PC-3 (cell line): ENCODE results near the gene NCAPG2. TPM values are rescaled to one million over a fixed set of nuclear protein-coding genes. Genes with fewer than 3 reads are reported as not detected.

Experiments used
- ATAC-seq: fragments of 200-7000 bp; cut with Tn5 transposase; 2 replicates; pipeline ENCODE4 v1.9.1; 2020; ENCODE audit warnings: mild to moderate bottlenecking, moderate library complexity
- BruUV-seq: library from RNA; stranded (reverse); fragments of 400-500 nt; replicated peaks from 2 replicates; lab custom pipeline; 2021; lab: Mats Ljungman, UMichigan
- CTCF ChIA-PET: fragments of 300-600 bp; sonication (Branson Sonifier 250); formaldehyde crosslinking; loops from one replicate; lab custom pipeline; 2022; ENCODE audit warnings: antibody characterized with exemption; lab: Charles Lee
- POLR2A ChIA-PET: fragments of 300-600 bp; sonication (Branson Sonifier 250); formaldehyde crosslinking; loops from one replicate; lab custom pipeline; 2022; ENCODE audit warnings: antibody characterized with exemption; ENCODE audit not compliant: unreplicated experiment; lab: Charles Lee
- DNase-seq: peaks from one replicate; pipeline ENCODE4 v3.0.0-alpha.2; 2015
- H2AFZ ChIP-seq: fragments of 300-600 bp; sonication (generic); 2 replicates; pipeline ENCODE4 v1.6.0; 2016; ENCODE audit warnings: antibody characterized with exemption, low read length
- H3F3A ChIP-seq: fragments of 300-600 bp; sonication (generic); one replicate; pipeline ENCODE4 v1.6.0; 2017; ENCODE audit warnings: antibody characterized with exemption, low read length, control low read depth, mild to moderate bottlenecking; ENCODE audit not compliant: unreplicated experiment
- H3K27ac ChIP-seq: fragments of 300-600 bp; sonication (generic); 2 replicates; pipeline ENCODE4 v1.5.1; 2016; ENCODE audit warnings: mild to moderate bottlenecking, low read length
- H3K27me3 ChIP-seq: fragments of 300-600 bp; sonication (generic); 2 replicates; pipeline ENCODE4 v1.6.1; 2016; ENCODE audit warnings: low read length, mixed read lengths
- H3K36me3 ChIP-seq: fragments of 300-600 bp; sonication (generic); 2 replicates; pipeline ENCODE4 v1.6.1; 2016; ENCODE audit warnings: low read depth, mixed run types, low read length, mixed read lengths
- H3K4me1 ChIP-seq: fragments of 300-600 bp; sonication (generic); 2 replicates; pipeline ENCODE4 v1.5.1; 2016; ENCODE audit warnings: low read length; ENCODE audit not compliant: insufficient read depth
- H3K4me2 ChIP-seq: fragments of 300-600 bp; sonication (generic); 2 replicates; pipeline ENCODE4 v1.6.0; 2016; ENCODE audit warnings: low read length
- H3K4me3 ChIP-seq: fragments of 300-600 bp; sonication (generic); 2 replicates; pipeline ENCODE4 v1.5.1; 2016; ENCODE audit warnings: mild to moderate bottlenecking, low read length, mixed read lengths
- H3K79me2 ChIP-seq: fragments of 300-600 bp; sonication (generic); 2 replicates; pipeline ENCODE4 v1.6.1; 2017; ENCODE audit warnings: low read length, mixed read lengths
- H3K9ac ChIP-seq: fragments of 300-600 bp; sonication (generic); 2 replicates; pipeline ENCODE4 v1.6.0; 2016; ENCODE audit warnings: mild to moderate bottlenecking, low read length
- H3K9me2 ChIP-seq: fragments of 300-600 bp; sonication (generic); replicated peaks from 2 replicates; pipeline ENCODE4 v1.6.1; 2016; ENCODE audit warnings: mixed run types, low read length, mixed read lengths
- H3K9me3 ChIP-seq: fragments of 300-600 bp; sonication (generic); 2 replicates; pipeline ENCODE4 v1.6.1; 2016; ENCODE audit warnings: low read length, mixed read lengths
- H4K20me1 ChIP-seq: fragments of 300-600 bp; sonication (generic); 2 replicates; pipeline ENCODE4 v1.6.1; 2016; ENCODE audit warnings: low read length, mixed read lengths
- EZH2 ChIP-seq: fragments of 300-600 bp; sonication (generic); IDR thresholded peaks from one replicate; pipeline ENCODE4 v1.6.1; 2017; ENCODE audit warnings: antibody characterized with exemption, mild to moderate bottlenecking, low read length; ENCODE audit not compliant: unreplicated experiment
- EZH2phosphoT487 ChIP-seq: fragments of 300-600 bp; sonication (generic); IDR thresholded peaks from 2 replicates; pipeline ENCODE4 v1.6.1; 2018; ENCODE audit warnings: mild to moderate bottlenecking, antibody characterized with exemption, low read length, borderline replicate concordance
- intact Hi-C: fragments of 100-400 bp; cut with micrococcal nuclease; formaldehyde crosslinking; loops from 2 replicates; pipeline ENCODE4 v1.9.0; 2023
- total RNA-seq: library from RNA; depleted of rRNA; stranded (reverse); fragments of >200 nt; gene quantifications from 2 replicates; pipeline ENCODE4 v1.2.3, GENCODE V29; 2014
- TF ChIP-seq, protein P1 (sequence below): fragments of 300-600 bp; sonication (generic); conservative IDR thresholded peaks from 2 replicates; pipeline ENCODE4 v1.5.1; 2017; ENCODE audit warnings: antibody characterized with exemption, low read depth, mild to moderate bottlenecking, low read length

Gene NCAPG2
- total RNA-seq, 1 experiment from 2014 or later = 49.2 TPM

GRCh38 chr7:158751751-158752150 lies 47.1 kb upstream of the NCAPG2 start:
- Histone ChIP-seq H2AFZ (no peak overlapping the region), H4K20me1 (no peaks in the 10 kb centered on the region), H3K9me2 (no peaks in the 10 kb centered on the region), H3K4me3 (no peak overlapping the region), H3F3A (no peaks in the 10 kb centered on the region), H3K9ac (no peak overlapping the region), H3K9me3 (no peaks in the 10 kb centered on the region), H3K27me3 (no peaks in the 10 kb centered on the region), H3K4me1 (peaks cover 9% of the 10 kb centered on the region), H3K36me3 (peaks cover 16% of the 10 kb centered on the region; the same call in 1 of the 2 replicates), H3K27ac (no peak overlapping the region), H3K79me2 (no peaks in the 10 kb centered on the region), H3K4me2 (no peak overlapping the region)
- BruUV-seq = no TSS peak
- no peak for TF ChIP-seq EZH2phosphoT487
- TF ChIP-seq, protein P1, sequence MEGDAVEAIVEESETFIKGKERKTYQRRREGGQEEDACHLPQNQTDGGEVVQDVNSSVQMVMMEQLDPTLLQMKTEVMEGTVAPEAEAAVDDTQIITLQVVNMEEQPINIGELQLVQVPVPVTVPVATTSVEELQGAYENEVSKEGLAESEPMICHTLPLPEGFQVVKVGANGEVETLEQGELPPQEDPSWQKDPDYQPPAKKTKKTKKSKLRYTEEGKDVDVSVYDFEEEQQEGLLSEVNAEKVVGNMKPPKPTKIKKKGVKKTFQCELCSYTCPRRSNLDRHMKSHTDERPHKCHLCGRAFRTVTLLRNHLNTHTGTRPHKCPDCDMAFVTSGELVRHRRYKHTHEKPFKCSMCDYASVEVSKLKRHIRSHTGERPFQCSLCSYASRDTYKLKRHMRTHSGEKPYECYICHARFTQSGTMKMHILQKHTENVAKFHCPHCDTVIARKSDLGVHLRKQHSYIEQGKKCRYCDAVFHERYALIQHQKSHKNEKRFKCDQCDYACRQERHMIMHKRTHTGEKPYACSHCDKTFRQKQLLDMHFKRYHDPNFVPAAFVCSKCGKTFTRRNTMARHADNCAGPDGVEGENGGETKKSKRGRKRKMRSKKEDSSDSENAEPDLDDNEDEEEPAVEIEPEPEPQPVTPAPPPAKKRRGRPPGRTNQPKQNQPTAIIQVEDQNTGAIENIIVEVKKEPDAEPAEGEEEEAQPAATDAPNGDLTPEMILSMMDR = no peak
- DNase-seq = no peak
- intact Hi-C loops = no loop called here
- CTCF ChIA-PET = no interaction called here
- POLR2A ChIA-PET = no interaction called here
- no peak for ATAC-seq

GRCh38 chr7:158751199-158751598 lies 46.6 kb upstream of the NCAPG2 start:
- Histone ChIP-seq H4K20me1 (no peaks in the 10 kb centered on the region), H3K4me1 (peaks cover 9% of the 10 kb centered on the region), H3F3A (no peaks in the 10 kb centered on the region), H3K9ac (no peak overlapping the region), H3K9me3 (no peaks in the 10 kb centered on the region), H3K27ac (no peak overlapping the region), H3K9me2 (no peaks in the 10 kb centered on the region), H3K4me3 (no peak overlapping the region), H3K27me3 (no peaks in the 10 kb centered on the region), H3K4me2 (no peak overlapping the region), H3K79me2 (no peaks in the 10 kb centered on the region), H2AFZ (no peak overlapping the region), H3K36me3 (peaks cover 16% of the 10 kb centered on the region; the same call in 1 of the 2 replicates)
- intact Hi-C loops = no loop called here
- ChIA-PET CTCF (no interaction called here), POLR2A (no interaction called here)
- no peak for ATAC-seq
- no TSS peak for BruUV-seq
- TF ChIP-seq EZH2 (no peak), EZH2phosphoT487 (no peak)
- TF ChIP-seq, protein P1 = no peak
- no peak for DNase-seq

- DNase-seq (no peak), ATAC-seq (no peak)
- TF ChIP-seq EZH2 (no peak), EZH2phosphoT487 (no peak)
- TF ChIP-seq, protein P1 = no peak
- Histone ChIP-seq H3K9me3 (no peaks in the 10 kb centered on the region), H3K4me3 (no peak overlapping the region), H3K9me2 (no peaks in the 10 kb centered on the region), H2AFZ (no peak overlapping the region), H3K36me3 (peaks cover 14% of the 10 kb centered on the region; the same call in 1 of the 2 replicates), H3K4me1 (peaks cover 9% of the 10 kb centered on the region), H3F3A (no peaks in the 10 kb centered on the region), H3K27me3 (no peaks in the 10 kb centered on the region), H4K20me1 (no peaks in the 10 kb centered on the region), H3K4me2 (no peak overlapping the region), H3K79me2 (no peaks in the 10 kb centered on the region), H3K27ac (no peak overlapping the region), H3K9ac (no peak overlapping the region)
- ChIA-PET CTCF (no interaction called here), POLR2A (no interaction called here)
- intact Hi-C loops = no loop called here
- BruUV-seq = no TSS peak
Measured at GRCh38 chr7:158750702-158751101, 46.1 kb upstream of the NCAPG2 start.
